ENCODE data around the gene CEPT1.

GRCh38 chr1:111192658-111193519, 52.9 kb downstream of the CEPT1 start:
- no peak for TF ChIP-seq FOXK2 (IDR thresholded peaks at IDR 0.05)
- TF ChIP-seq SUZ12 (IDR thresholded peaks at IDR 0.05): no peak
